Natural killer cell (primary cell): Measurements from ENCODE around the gene PKP3. TPM values are rescaled to one million over a fixed set of nuclear protein-coding genes. Genes with fewer than 3 reads are reported as not detected.
"Not testable (repeated sequence)": the region's sequence is repeated elsewhere in the genome, so short reads cannot be mapped to it uniquely, and the experiment has no call there.

Experiments
- ATAC-seq, 3 donors: fragments of 150-1000 bp in 2 of 3; fragments of 200-7000 bp in 1 of 3; cut with Tn5 transposase; 1 replicate in 1 of 3; 2 replicates in 2 of 3; pipeline ENCODE4 v1.10.0; 2021; ENCODE audit warnings: mild to moderate bottlenecking in 2 of 3, moderate library complexity in 2 of 3
- DNase-seq, 2 donors: peaks; one replicate each; pipeline versions ENCODE4 v3.0.0 to v3.0.0-alpha.2; 2013 to 2021; ENCODE audit warnings: mixed read lengths in 1 of 2
- H3K27ac ChIP-seq: one replicate; pipeline ENCODE4 v1.5.1; 2013; ENCODE audit warnings: mild to moderate bottlenecking, low read length
- H3K27me3 ChIP-seq: one replicate; pipeline ENCODE4 v1.6.1; 2013; ENCODE audit warnings: low read length; ENCODE audit not compliant: control insufficient read depth, insufficient read depth
- H3K36me3 ChIP-seq: one replicate; pipeline ENCODE4 v1.6.1; 2013; ENCODE audit warnings: low read length; ENCODE audit not compliant: control insufficient read depth, insufficient read depth
- H3K4me1 ChIP-seq: one replicate; pipeline ENCODE4 v1.6.1; 2013; ENCODE audit warnings: low read length; ENCODE audit not compliant: control insufficient read depth, insufficient read depth
- H3K4me3 ChIP-seq: one replicate; pipeline ENCODE4 v1.5.1; 2013; ENCODE audit warnings: low read length
- H3K9me3 ChIP-seq: one replicate; pipeline ENCODE4 v1.6.1; 2013; ENCODE audit warnings: low read length; ENCODE audit not compliant: control insufficient read depth, insufficient read depth
- H3K27ac Mint-ChIP-seq, 2 donors: one replicate each; pipeline ENCODE4 v1.8.0; 2022; ENCODE audit warnings: mild to moderate bottlenecking in 2 of 2, mixed read lengths in 2 of 2, moderate library complexity in 1 of 2
- H3K27me3 Mint-ChIP-seq, 2 donors: one replicate each; pipeline ENCODE4 v1.8.0; 2022; ENCODE audit warnings: low read depth in 2 of 2, mixed read lengths in 2 of 2
- H3K36me3 Mint-ChIP-seq: one replicate; pipeline ENCODE4 v1.8.0; 2022; ENCODE audit warnings: mixed read lengths
- H3K4me1 Mint-ChIP-seq, 2 donors: one replicate each; pipeline ENCODE4 v1.8.0; 2022; ENCODE audit warnings: mixed read lengths in 2 of 2
- H3K4me3 Mint-ChIP-seq: one replicate; pipeline ENCODE4 v1.8.0; 2022; ENCODE audit warnings: mild to moderate bottlenecking, moderate library complexity, mixed read lengths
- H3K9me3 Mint-ChIP-seq, 2 donors: one replicate each; pipeline ENCODE4 v1.8.0; 2022; ENCODE audit warnings: mixed read lengths in 2 of 2
- WGBS: methylation state at CpG from one replicate; pipeline ENCODE4 v1.1.7; 2013; ENCODE audit warnings: missing lambda C conversion rate; ENCODE audit not compliant: insufficient coverage; 5-methylcytosine and 5-hydroxymethylcytosine counted together
- intact Hi-C: fragments of 100-400 bp; cut with micrococcal nuclease; formaldehyde crosslinking; loops from one replicate; pipeline ENCODE4 v1.14.2; 2022
- total RNA-seq, 4 donors: library from RNA; stranded (reverse); fragments of 120-200 nt in 1 of 4; gene quantifications; one replicate each; pipeline versions ENCODE4 v1.2.3 to v1.2.4, GENCODE V29; 2013 to 2022
- TF ChIP-seq, protein P1 (sequence below): fragments of 200-600 bp; IDR thresholded peaks from one replicate; pipeline ENCODE4 v1.8.0; 2022; ENCODE audit warnings: antibody characterized with exemption

Gene PKP3
- total RNA-seq, 3 donors from 2014 or later (not counting 1 experiment from before 2014, with no cell fraction given), result 0.29 to 0.56 TPM; not detected in 1

DNA sequence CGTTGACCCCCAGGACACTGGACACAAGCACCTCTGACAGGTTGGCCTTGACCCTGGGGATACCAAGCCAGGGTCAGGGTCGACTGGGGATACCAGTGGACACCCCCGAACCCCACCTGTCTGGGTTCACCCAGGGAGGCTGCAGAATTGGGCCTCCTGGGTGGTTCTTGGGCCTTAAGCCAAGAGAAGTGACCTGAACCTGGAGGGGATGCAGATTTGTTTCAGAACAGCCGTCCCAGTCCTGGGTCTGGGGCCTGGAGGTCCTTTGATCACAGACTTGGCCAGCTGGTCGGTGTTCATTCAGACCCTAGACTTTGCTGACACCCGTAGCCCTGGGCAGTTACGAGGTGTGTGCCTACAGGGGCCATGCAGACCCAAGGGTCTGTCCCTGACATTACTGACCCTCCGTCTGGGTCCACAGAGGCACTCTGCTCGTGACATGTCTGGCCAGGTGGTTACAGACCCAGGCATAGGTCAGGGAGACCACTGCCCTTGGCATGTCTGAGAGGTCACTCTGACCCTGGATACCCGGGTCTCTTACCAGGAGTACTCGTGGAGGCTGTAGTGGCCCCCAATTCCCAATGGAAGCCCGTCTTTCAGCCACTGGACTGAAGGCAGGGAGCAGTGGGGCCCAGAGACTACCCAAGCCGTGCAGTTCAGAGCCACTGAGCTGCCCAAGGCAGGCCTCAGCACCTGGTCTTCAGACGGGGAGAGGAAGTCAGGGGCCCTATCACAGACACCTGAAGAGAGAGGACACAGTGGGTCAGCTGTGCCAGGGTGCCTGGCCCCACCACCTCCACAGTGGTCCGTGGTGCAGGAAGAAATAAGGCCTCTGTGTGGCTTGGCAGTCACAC lies 14.4 kb downstream of the PKP3 start:
- H3K27me3 Mint-ChIP-seq, result no peaks in the 10 kb centered on the region
- WGBS, result 87% methylated on average over 15 of the region's 15 CpGs
- peaks cover 57% of the 10 kb centered on the region for H3K4me1 ChIP-seq
- intact Hi-C loops, result loop anchor here (5.0 kb wide), 1 partner anchor 99 kb away; the partner anchor contains the start of gene RNH1
- TF ChIP-seq, protein P1, sequence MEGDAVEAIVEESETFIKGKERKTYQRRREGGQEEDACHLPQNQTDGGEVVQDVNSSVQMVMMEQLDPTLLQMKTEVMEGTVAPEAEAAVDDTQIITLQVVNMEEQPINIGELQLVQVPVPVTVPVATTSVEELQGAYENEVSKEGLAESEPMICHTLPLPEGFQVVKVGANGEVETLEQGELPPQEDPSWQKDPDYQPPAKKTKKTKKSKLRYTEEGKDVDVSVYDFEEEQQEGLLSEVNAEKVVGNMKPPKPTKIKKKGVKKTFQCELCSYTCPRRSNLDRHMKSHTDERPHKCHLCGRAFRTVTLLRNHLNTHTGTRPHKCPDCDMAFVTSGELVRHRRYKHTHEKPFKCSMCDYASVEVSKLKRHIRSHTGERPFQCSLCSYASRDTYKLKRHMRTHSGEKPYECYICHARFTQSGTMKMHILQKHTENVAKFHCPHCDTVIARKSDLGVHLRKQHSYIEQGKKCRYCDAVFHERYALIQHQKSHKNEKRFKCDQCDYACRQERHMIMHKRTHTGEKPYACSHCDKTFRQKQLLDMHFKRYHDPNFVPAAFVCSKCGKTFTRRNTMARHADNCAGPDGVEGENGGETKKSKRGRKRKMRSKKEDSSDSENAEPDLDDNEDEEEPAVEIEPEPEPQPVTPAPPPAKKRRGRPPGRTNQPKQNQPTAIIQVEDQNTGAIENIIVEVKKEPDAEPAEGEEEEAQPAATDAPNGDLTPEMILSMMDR, result no peak
- H3K4me3 ChIP-seq, result no peak overlapping the region
- no peaks in the 10 kb centered on the region for H3K9me3 Mint-ChIP-seq
- no peak overlapping the region for H3K27ac ChIP-seq
- peak overlapping the region; percentile 73 to 82 for H3K27ac Mint-ChIP-seq
- H3K4me1 Mint-ChIP-seq, result peaks cover 4 to 25% of the 10 kb centered on the region in 2 donors
- no peaks in the 10 kb centered on the region for H3K27me3 ChIP-seq
- DNase-seq, result peak; percentile 18 to 34
- H3K4me3 Mint-ChIP-seq, result no peak overlapping the region
- ATAC-seq, result no peak
- no peaks in the 10 kb centered on the region for H3K9me3 ChIP-seq
- no peaks in the 10 kb centered on the region for H3K36me3 Mint-ChIP-seq
- peaks cover 29% of the 10 kb centered on the region for H3K36me3 ChIP-seq

DNA sequence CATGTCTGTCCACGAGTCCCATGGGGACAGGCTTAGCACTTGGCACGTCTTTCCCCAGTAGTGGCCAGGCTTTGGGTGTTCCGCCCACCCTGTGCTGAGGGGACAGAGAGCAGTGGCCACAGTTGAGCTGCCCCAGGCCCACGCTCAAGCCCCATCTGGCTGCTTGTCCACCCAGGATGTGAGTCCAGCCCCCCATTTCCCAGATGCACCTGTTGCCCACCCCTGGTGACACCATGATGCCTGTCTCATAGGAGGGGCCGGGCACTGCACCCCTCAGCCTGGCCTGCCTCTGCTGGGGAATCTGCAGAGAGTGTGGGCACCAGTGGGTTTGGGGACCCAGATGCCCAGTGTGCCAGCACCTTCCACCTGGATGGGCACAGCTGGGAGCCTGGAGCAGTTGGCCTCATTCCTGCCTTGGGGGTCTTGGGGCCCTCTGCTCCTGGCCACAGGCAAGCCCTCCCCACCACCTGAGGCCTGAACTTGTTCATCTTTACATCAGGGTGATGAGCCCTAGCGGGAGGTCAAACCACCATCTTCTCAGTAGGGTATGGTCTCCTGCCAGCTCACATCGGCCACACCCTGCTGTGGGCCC lies 15.1 kb downstream of the PKP3 start:
- Histone ChIP-seq H3K4me3 (no peak overlapping the region), H3K4me1 (peaks cover 64% of the 10 kb centered on the region), H3K27me3 (no peaks in the 10 kb centered on the region), H3K36me3 (peaks cover 29% of the 10 kb centered on the region), H3K27ac (no peak overlapping the region), H3K9me3 (no peaks in the 10 kb centered on the region)
- TF ChIP-seq, protein P1, result no peak
- DNase-seq, result peak; percentile 16 to 31
- intact Hi-C loops, result loop anchor here (5.0 kb wide), 1 partner anchor 98 kb away; the partner anchor contains the start of gene RNH1
- 79% methylated on average over 7 of the region's 7 CpGs for WGBS
- Mint-ChIP-seq H3K9me3 (no peaks in the 10 kb centered on the region), H3K4me1 (peaks cover 6 to 29% of the 10 kb centered on the region in 2 donors), H3K4me3 (no peak overlapping the region), H3K36me3 (no peaks in the 10 kb centered on the region), H3K27ac (peak overlapping the region; percentile 24 to 73), H3K27me3 (no peaks in the 10 kb centered on the region)
- no peak for ATAC-seq

DNA sequence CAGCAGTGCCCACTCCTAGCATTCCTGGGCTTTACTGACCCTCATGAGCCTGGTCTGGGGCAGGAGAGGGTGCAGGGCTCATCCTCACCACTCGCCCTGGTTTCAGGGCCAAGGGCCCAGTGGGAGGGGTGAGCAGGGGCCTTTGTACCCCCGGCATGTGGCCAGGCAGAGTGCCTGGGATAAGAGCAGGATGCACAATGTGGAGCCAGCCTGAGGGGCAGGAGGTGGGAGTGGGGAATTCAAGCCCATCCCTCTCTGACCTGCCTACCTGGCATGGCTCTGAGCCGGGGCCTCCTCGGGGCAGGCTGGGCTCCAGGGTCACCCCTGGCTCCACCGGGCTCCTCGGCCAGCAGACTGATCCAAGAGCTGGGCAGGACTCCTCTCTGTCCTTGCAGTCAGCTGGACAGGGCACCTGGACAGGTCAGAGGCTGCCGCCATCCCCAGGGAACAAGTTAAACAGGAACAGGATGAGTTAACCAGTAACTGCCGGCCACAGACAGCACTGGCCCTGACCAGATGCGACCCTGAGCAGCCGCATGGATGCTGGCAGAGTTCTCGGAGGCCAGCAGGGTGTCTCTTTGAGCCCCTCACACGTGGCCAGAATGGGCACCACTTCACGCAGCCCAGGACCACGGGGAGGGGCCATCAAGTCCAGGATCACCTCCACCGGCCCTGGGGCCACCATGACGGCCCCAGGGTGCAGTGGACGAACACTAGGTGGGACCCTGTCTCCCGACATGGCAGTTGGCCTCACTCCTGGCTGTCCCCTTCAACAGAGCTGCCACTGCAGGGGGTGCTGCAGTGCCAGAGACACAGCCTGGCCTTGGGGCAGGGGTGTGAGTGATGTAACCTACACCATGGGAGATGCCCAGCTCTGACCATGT lies 15.8 kb downstream of the PKP3 start:
- Histone ChIP-seq H3K4me3 (no peak overlapping the region), H3K4me1 (peaks cover 67% of the 10 kb centered on the region), H3K36me3 (peaks cover 29% of the 10 kb centered on the region), H3K27ac (peak overlapping the region; percentile 21), H3K9me3 (no peaks in the 10 kb centered on the region), H3K27me3 (no peaks in the 10 kb centered on the region)
- intact Hi-C loops, result loop anchor here (5.0 kb wide), 1 partner anchor 97 kb away; the partner anchor contains the start of gene RNH1
- WGBS, result 74% methylated on average over 18 of the region's 18 CpGs
- Mint-ChIP-seq H3K36me3 (no peaks in the 10 kb centered on the region), H3K4me3 (no peak overlapping the region), H3K27me3 (no peaks in the 10 kb centered on the region), H3K9me3 (no peaks in the 10 kb centered on the region), H3K4me1 (peaks cover 12 to 36% of the 10 kb centered on the region in 2 donors), H3K27ac (peak overlapping the region; percentile 24 to 50)
- TF ChIP-seq, protein P1, result no peak
- DNase-seq, result peak; percentile 18 to 28
- no peak for ATAC-seq

DNA sequence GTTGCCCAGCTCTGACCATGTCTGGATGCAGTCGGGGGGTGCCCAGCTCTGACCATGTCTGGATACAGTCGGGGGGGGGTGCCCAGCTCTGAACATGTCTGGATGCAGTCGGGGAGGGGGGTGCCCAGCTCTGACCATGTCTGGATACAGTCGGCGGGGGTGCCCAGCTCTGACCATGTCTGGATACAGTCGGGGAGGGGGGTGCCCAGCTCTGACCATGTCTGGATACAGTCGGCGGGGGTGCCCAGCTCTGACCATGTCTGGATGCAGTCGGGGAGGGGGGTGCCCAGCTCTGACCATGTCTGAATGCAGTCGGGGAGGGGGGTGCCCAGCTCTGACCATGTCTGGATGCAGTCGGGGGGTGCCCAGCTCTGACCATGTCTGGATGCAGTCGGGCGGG lies 16.7 kb downstream of the PKP3 start:
- DNase-seq, H3K27me3 Mint-ChIP-seq, intact Hi-C loops: not testable (repeated sequence)

DNA sequence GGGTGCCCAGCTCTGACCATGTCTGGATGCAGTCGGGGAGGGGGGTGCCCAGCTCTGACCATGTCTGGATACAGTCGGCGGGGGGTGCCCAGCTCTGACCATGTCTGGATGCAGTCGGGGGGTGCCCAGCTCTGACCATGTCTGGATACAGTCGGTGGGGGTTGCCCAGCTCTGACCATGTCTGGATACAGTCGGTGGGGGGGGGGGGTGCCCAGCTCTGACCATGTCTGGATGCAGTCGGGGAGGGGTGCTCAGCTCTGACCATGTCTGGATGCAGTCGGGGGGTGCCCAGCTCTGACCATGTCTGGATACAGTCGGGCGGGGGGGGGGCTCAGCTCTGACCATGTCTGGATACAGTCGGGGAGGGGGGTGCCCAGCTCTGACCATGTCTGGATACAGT lies 17.5 kb downstream of the PKP3 start:
- not testable (repeated sequence) for H3K4me3 Mint-ChIP-seq

More for the DNA sequence above, 16.7 kb downstream of the PKP3 start:
- not testable (repeated sequence) for H3K9me3 ChIP-seq, H3K27me3 ChIP-seq, H3K27ac ChIP-seq, H3K4me3 Mint-ChIP-seq, H3K36me3 Mint-ChIP-seq, H3K9me3 Mint-ChIP-seq, H3K4me3 ChIP-seq, H3K27ac Mint-ChIP-seq, ATAC-seq
- H3K4me1 Mint-ChIP-seq, result peaks cover 12 to 37% of the 10 kb centered on the region in 2 donors
- H3K4me1 ChIP-seq, result peaks cover 72% of the 10 kb centered on the region
- 90% methylated on average over 12 of the region's 13 CpGs for WGBS
- H3K36me3 ChIP-seq, result peaks cover 23% of the 10 kb centered on the region

More for the DNA sequence above, 17.5 kb downstream of the PKP3 start:
- ATAC-seq, DNase-seq, intact Hi-C loops, H3K27ac ChIP-seq, H3K27me3 ChIP-seq, H3K27me3 Mint-ChIP-seq, H3K9me3 Mint-ChIP-seq, H3K9me3 ChIP-seq, H3K27ac Mint-ChIP-seq, H3K4me3 ChIP-seq, H3K36me3 Mint-ChIP-seq: not testable (repeated sequence)
- Histone ChIP-seq H3K4me1 (peaks cover 72% of the 10 kb centered on the region), H3K36me3 (peaks cover 19% of the 10 kb centered on the region)
- 95% methylated on average over 5 of the region's 11 CpGs for WGBS
- H3K4me1 Mint-ChIP-seq, result peaks cover 17 to 45% of the 10 kb centered on the region in 2 donors
